ENCODE results near the gene SIAH1.
A peak's percentile ranks its signal among the peaks of the same experiment; 100 is the strongest.
"Not testable (repeated sequence)": the region's sequence is repeated elsewhere in the genome, so short reads cannot be mapped to it uniquely, and the experiment has no call there.

Gene SIAH1

DNA sequence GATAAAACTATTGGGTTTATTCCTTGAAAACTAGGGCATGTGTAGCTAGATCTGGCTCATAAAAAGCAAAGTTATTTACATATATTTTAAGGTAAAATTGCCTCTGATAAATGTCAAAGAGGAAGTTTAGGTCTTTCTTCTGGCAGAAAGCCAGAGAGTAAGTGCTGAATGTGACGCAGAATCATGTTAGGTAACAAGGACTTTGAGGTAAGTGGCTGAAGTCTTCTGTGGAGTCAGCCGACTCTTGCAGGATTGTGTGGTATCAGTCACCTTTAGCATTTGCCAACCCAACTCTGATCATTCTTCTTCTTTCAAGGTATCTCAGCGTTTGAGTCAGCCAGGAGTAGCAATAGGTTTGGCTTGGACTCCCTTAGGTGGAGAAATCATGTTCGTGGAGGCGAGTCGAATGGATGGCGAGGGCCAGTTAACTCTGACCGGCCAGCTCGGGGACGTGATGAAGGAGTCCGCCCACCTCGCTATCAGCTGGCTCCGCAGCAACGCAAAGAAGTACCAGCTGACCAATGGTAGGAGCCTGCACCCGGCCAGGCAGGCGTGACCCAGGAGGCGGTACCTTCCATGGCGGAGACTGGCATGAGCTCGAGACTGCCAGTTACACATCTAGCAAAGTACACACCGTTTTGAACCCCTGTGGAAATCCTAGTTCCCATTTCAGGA is 37.9 kb downstream of the SIAH1 start:
- peak in 2 of 10 donors; percentile 75 to 77 for DNase-seq
- intact Hi-C loops (cut with DNase I), result no loop called here

- DNase-seq, result no peak
- intact Hi-C loops (cut with DNase I), result no loop called here
Measured at GRCh38 chr16:48342591-48342990, 42.6 kb downstream of the SIAH1 start.

DNA sequence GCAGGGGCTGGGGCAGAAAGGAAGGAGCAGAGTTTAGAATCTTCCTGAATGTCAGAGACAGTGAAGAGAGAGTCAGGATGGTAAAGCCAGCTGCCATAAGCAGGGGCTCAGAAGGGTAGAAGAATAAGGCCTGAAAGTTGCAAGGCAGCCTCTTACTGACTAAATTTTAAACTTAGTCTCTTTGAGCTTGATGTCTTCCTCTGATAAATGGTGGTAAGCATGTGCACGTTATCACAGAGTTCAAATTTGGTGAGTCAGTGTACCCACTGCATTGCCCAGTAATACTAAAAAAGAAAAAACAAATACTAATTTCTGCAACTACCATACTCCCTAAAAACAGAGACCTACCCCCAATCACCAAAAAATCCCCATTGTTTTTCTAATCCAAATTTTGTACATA is 45.2 kb downstream of the SIAH1 start:
- DNase-seq, result no peak
- intact Hi-C loops (cut with DNase I), result no loop called here

GRCh38 chr16:48335961-48336360 is 49.3 kb downstream of the SIAH1 start:
- no peak for DNase-seq
- intact Hi-C loops (cut with DNase I), result no loop called here

- peak in 2 of 10 donors; percentile 21 to 71 for DNase-seq
- intact Hi-C loops (cut with DNase I), result no loop called here
Measured at GRCh38 chr16:48334325-48334724, 50.9 kb downstream of the SIAH1 start.

DNA sequence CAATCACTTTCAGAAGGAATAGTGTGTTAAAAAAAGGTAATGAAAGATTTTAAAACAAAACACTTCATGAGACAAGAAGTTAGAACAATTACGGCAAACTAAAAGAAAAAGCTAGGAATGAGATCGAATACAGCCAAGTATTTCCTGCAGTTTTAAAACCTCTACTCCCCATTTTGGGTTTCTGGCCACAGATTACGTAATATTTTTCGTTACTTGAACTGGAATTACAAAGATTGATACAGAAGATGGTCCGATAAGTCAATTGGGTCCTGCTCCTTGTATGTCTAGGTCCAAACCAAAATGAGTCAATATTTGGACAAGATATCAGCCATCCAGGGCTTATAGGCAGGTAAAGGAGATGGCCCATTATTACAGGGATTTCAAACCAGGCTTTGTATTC is 52.2 kb downstream of the SIAH1 start:
- intact Hi-C loops (cut with DNase I), result no loop called here
- no peak for DNase-seq

GRCh38 chr16:48330841-48331192 is 54.4 kb downstream of the SIAH1 start:
- intact Hi-C loops (cut with DNase I), result no loop called here
- DNase-seq, result no peak

- intact Hi-C loops (cut with DNase I), result no loop called here
- DNase-seq, result peak in 1 of 10 donors; percentile 73
Measured at GRCh38 chr16:48330189-48330840, 54.9 kb downstream of the SIAH1 start.

GRCh38 chr16:48329138-48329537 is 56.1 kb downstream of the SIAH1 start:
- intact Hi-C loops (cut with DNase I), result no loop called here
- DNase-seq, result no peak

GRCh38 chr16:48326915-48327314 is 58.3 kb downstream of the SIAH1 start:
- intact Hi-C loops (cut with DNase I), result no loop called here
- DNase-seq, result no peak

GRCh38 chr16:48323783-48324775 is 61.1 kb downstream of the SIAH1 start:
- DNase-seq, result no peak
- intact Hi-C loops (cut with DNase I), result no loop called here

DNA sequence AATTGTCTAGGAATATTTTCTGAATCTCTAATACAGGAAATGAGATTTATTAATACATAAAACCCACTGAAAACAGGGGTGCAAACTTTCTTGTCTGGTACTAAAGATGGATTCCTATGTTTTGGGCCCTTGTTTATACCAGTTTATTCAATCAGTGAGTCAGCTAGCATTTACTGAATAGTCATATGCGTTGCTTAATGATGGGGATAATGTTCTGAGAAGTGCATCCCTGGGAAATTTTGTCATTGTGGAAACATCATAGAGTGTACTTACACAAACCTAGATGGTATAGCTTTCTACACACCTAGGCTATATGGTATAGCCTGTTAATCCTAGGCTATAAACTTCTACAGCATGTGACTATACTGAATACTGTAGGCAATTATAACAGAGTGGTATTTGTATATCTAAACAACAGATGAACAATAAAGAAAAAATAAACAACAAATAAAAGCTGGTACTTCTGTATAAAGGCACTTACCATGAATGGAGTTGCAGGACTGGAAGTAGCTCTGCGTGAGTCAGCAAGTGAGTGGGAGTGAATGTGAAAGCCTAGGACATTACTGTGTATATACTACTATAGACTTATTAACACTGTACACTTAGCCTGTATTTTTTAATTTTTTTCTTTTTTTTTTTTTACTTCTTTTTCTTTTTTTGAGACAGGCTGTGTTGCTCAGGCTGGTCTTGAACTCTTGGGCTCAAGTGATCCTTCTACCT is 63.7 kb downstream of the SIAH1 start:
- intact Hi-C loops (cut with DNase I), result no loop called here
- DNase-seq, result peak in 1 of 10 donors; percentile 23

- intact Hi-C loops (cut with DNase I), result no loop called here
- DNase-seq, result peak in 4 of 10 donors; percentile 19 to 81 (median 26)
Measured at GRCh38 chr16:48318630-48319029, 66.6 kb downstream of the SIAH1 start.

DNA sequence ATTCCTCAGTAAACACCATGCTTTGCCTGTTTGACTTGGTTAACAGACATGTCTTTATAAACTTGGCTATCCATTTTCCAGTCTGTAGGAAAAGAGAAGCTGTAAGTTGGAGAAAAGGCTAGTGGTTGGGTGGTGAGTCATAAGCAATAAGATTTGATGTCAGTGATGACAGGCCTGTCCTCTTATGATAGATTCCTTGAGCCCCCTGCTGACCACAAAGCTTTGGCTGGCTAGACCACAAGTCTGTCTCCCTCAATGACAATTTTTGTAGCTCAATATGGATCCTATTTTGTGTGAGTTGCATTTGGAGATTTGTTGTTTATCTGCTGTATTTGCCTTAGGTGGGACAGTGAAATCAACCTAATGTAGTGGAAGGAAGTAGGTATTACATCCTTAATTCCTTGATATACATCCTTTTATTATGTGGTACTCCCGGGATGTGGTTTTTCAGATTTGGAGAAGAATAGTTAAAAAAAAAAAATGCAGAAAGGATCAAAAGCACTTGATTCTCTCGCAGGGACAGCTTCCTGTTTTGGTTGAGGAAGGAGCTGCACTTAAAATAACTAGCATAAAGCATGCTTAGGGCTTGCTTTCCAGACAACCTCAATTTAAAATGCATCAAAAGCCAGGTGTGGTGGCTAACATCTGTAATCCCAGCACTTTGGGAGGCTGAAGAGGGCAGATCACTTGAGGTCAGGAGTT is 67.4 kb downstream of the SIAH1 start:
- no peak for DNase-seq
- intact Hi-C loops (cut with DNase I), result no loop called here

- DNase-seq, result no peak
- intact Hi-C loops (cut with DNase I), result no loop called here
Measured at GRCh38 chr16:48317026-48317425, 68.2 kb downstream of the SIAH1 start.

DNA sequence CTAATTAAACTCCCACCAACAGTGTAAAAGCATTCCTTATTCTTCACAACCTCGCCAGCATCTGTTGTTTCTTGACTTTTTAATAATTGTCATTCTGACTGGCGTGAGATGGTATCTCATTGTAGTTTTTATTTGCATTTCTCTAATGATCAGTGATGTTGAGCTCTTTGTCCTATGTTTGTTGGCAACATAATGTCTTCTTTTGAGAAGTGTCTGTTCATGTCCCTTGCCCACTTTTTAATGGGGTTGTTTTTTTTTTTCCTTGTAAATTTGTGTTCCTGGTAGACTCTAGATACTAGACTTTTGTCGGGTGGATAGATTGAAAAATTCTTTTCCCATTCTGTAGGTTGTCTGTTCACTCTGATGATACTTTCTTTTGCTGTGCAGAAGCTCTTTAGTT is 71.3 kb downstream of the SIAH1 start:
- DNase-seq; intact Hi-C loops (cut with DNase I): not testable (repeated sequence)

GRCh38 chr16:48310908-48311641 is 74.1 kb downstream of the SIAH1 start:
- no peak for DNase-seq
- intact Hi-C loops (cut with DNase I), result no loop called here
